ENCODE measurements around the gene UBE2Q1. TPM values are rescaled to one million over a fixed set of nuclear protein-coding genes. Genes with fewer than 3 reads are reported as not detected.

The UBE2Q1 gene
- total RNA-seq, 1 experiment from 2014 or later: 70.9 TPM

- Histone ChIP-seq H3K9me3 (ENCODE audit: control insufficient read depth in 1 of 2, insufficient read depth in 1 of 2, low read depth in 1 of 2, low read length in 2 of 2) (no peaks in the 10 kb centered on the region), H3K27ac (ENCODE audit: low read depth, low read length) (no peak overlapping the region), H3K4me3 (replicated peaks in 1 of 2; ENCODE audit: low read depth in 1 of 2, low read length in 2 of 2) (no peak overlapping the region), H4K20me1 (ENCODE audit: insufficient read depth) (no peaks in the 10 kb centered on the region), H3K4me2 (ENCODE audit: low read length) (no peak overlapping the region), H2AFZ (ENCODE audit: low read depth, low read length, poor library complexity, severe bottlenecking) (no peak overlapping the region), H3K4me1 (ENCODE audit: control insufficient read depth in 1 of 2, insufficient read depth in 2 of 2, low read length in 2 of 2) (peaks cover 9 to 15% of the 10 kb centered on the region in 2 experiments), H3K79me2 (ENCODE audit: insufficient read depth, low read length) (peaks cover 30% of the 10 kb centered on the region), H3K27me3 (ENCODE audit: insufficient read depth, low read length) (no peaks in the 10 kb centered on the region), H3K9me2 (ENCODE audit: insufficient read depth) (no peaks in the 10 kb centered on the region), H3K9ac (ENCODE audit: low read length) (no peak overlapping the region), H3K36me3 (ENCODE audit: control insufficient read depth in 1 of 2, insufficient read depth in 2 of 2, low read length in 2 of 2) (peaks cover 61 to 69% of the 10 kb centered on the region in 2 experiments)
- intact Hi-C loops (cut with micrococcal nuclease): no loop called here
- ATAC-seq: no peak
- no TSS peak for BruUV-seq (replicated peaks)
- ChIA-PET CTCF (interaction anchor here (1.4 kb wide), 1 partner anchor 19 kb away, joined by 4 read pairs; no protein-coding TSS in a partner anchor), RAD21 (ENCODE audit: low non-redundant PET in 1 of 2, low total read pairs in 2 of 2, uncharacterized antibody in 2 of 2, unreplicated experiment in 2 of 2) (no interaction called here), POLR2A (no interaction called here)
- DNase-seq (ENCODE audit: low read depth, low spot score): no peak
- TF ChIP-seq EZH2 (IDR thresholded peaks at IDR 0.05) (no peak), CEBPB (IDR thresholded peaks at IDR 0.05; ENCODE audit: low read depth) (no peak), ELF1 (IDR thresholded peaks at IDR 0.05; ENCODE audit: borderline replicate concordance, low read depth) (no peak), POLR2AphosphoS5 (IDR thresholded peaks at IDR 0.05; ENCODE audit: low read depth, low read length) (no peak), ATF3 (IDR thresholded peaks at IDR 0.05) (no peak), RAD21 (IDR thresholded peaks at IDR 0.05; ENCODE audit: low read depth) (no peak), EGR1 (IDR thresholded peaks at IDR 0.05; ENCODE audit: low read depth) (no peak), REST (IDR thresholded peaks at IDR 0.05; ENCODE audit: low read depth) (no peak), SRF (IDR thresholded peaks at IDR 0.05; ENCODE audit: low read depth) (no peak), POLR2A (IDR thresholded peaks at IDR 0.05; ENCODE audit: borderline replicate concordance, extremely low read depth, insufficient read depth, insufficient read length) (no peak), SIN3A (IDR thresholded peaks at IDR 0.05; ENCODE audit: low read depth) (no peak), ZFX (IDR thresholded peaks at IDR 0.05) (no peak), ZBTB33 (IDR thresholded peaks at IDR 0.05; ENCODE audit: extremely low read depth, insufficient replicate concordance, low read length) (no peak), TCF7L2 (IDR thresholded peaks at IDR 0.05; ENCODE audit: borderline replicate concordance, extremely low read depth, insufficient read depth, insufficient read length) (no peak), MAX (IDR thresholded peaks at IDR 0.05) (no peak), CTCF (IDR thresholded peaks at IDR 0.05 in 2 of 3, conservative IDR thresholded peaks at IDR 0.05 in 1 of 3; ENCODE audit: borderline replicate concordance in 1 of 3, insufficient read depth in 1 of 3, low read depth in 2 of 3, low read length in 2 of 3) (no peak), ZNF274 (IDR thresholded peaks at IDR 0.05; ENCODE audit: low read depth, low read length) (no peak), CBX3 (IDR thresholded peaks at IDR 0.05; ENCODE audit: low read depth) (no peak)
These were observed 5.1 kb downstream of the UBE2Q1 start for GRCh38 chr1:154553056-154554030.
